HCT116 (cell line): ENCODE results near the gene RASL12.

Experiments used
- CBX3 ChIP-seq: IDR thresholded peaks from 2 replicates; pipeline ENCODE4 v1.6.1; 2012; ENCODE audit warnings: low read depth
- POLR2A ChIP-seq: IDR thresholded peaks from 2 replicates; pipeline ENCODE4 v1.7.0; 2011; ENCODE audit warnings: borderline replicate concordance; ENCODE audit not compliant: insufficient read depth, insufficient read length; ENCODE audit errors: extremely low read depth
- POLR2AphosphoS5 ChIP-seq: IDR thresholded peaks from 2 replicates; pipeline ENCODE4 v1.6.1; 2011; ENCODE audit warnings: mild to moderate bottlenecking, low read depth, low read length, moderate library complexity
- SP1 ChIP-seq: IDR thresholded peaks from 2 replicates; pipeline ENCODE4 v1.6.1; 2012; ENCODE audit warnings: low read depth
- TCF7L2 ChIP-seq: IDR thresholded peaks from 2 replicates; pipeline ENCODE4 v1.7.0; 2011; ENCODE audit warnings: borderline replicate concordance, inconsistent platforms; ENCODE audit not compliant: insufficient read depth, insufficient read length; ENCODE audit errors: extremely low read depth
- YY1 ChIP-seq: IDR thresholded peaks from 2 replicates; pipeline ENCODE4 v1.6.1; 2011; ENCODE audit warnings: low read length, low read depth, moderate library complexity, mild to moderate bottlenecking; ENCODE audit not compliant: insufficient replicate concordance; ENCODE audit errors: extremely low read depth
- TF ChIP-seq, protein P1 (sequence below), 3 experiments: fragments of 200-600 bp in 1 of 3; sonication (generic) in 1 of 3; IDR thresholded peaks in 2 of 3; conservative IDR thresholded peaks in 1 of 3; 2 replicates each; pipeline ENCODE4 v1.5.1; 2012 to 2017; ENCODE audit warnings: low read depth in 2 of 3, low read length in 2 of 3, antibody characterized with exemption in 1 of 3, borderline replicate concordance in 1 of 3, control low read depth in 1 of 3, mild to moderate bottlenecking in 1 of 3, mixed read lengths in 1 of 3, mixed run types in 1 of 3, moderate library complexity in 1 of 3; ENCODE audit not compliant: insufficient read depth in 1 of 3
- TF ChIP-seq, protein P2 (sequence below): IDR thresholded peaks from 2 replicates; pipeline ENCODE4 v1.6.1; 2012; ENCODE audit warnings: low read depth

GRCh38 chr15:65058394-65059368 is 9.1 kb downstream of the RASL12 start:
- TF ChIP-seq TCF7L2 (no peak), POLR2AphosphoS5 (no peak), YY1 (no peak), POLR2A (no peak), SP1 (no peak), CBX3 (no peak)
- TF ChIP-seq, protein P1, sequence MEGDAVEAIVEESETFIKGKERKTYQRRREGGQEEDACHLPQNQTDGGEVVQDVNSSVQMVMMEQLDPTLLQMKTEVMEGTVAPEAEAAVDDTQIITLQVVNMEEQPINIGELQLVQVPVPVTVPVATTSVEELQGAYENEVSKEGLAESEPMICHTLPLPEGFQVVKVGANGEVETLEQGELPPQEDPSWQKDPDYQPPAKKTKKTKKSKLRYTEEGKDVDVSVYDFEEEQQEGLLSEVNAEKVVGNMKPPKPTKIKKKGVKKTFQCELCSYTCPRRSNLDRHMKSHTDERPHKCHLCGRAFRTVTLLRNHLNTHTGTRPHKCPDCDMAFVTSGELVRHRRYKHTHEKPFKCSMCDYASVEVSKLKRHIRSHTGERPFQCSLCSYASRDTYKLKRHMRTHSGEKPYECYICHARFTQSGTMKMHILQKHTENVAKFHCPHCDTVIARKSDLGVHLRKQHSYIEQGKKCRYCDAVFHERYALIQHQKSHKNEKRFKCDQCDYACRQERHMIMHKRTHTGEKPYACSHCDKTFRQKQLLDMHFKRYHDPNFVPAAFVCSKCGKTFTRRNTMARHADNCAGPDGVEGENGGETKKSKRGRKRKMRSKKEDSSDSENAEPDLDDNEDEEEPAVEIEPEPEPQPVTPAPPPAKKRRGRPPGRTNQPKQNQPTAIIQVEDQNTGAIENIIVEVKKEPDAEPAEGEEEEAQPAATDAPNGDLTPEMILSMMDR (IDR thresholded peaks at IDR 0.05 in 2 of 3, conservative IDR thresholded peaks at IDR 0.05 in 1 of 3; ENCODE audit: borderline replicate concordance in 1 of 3, insufficient read depth in 1 of 3, low read depth in 2 of 3, low read length in 2 of 3), result no peak
- TF ChIP-seq, protein P2, sequence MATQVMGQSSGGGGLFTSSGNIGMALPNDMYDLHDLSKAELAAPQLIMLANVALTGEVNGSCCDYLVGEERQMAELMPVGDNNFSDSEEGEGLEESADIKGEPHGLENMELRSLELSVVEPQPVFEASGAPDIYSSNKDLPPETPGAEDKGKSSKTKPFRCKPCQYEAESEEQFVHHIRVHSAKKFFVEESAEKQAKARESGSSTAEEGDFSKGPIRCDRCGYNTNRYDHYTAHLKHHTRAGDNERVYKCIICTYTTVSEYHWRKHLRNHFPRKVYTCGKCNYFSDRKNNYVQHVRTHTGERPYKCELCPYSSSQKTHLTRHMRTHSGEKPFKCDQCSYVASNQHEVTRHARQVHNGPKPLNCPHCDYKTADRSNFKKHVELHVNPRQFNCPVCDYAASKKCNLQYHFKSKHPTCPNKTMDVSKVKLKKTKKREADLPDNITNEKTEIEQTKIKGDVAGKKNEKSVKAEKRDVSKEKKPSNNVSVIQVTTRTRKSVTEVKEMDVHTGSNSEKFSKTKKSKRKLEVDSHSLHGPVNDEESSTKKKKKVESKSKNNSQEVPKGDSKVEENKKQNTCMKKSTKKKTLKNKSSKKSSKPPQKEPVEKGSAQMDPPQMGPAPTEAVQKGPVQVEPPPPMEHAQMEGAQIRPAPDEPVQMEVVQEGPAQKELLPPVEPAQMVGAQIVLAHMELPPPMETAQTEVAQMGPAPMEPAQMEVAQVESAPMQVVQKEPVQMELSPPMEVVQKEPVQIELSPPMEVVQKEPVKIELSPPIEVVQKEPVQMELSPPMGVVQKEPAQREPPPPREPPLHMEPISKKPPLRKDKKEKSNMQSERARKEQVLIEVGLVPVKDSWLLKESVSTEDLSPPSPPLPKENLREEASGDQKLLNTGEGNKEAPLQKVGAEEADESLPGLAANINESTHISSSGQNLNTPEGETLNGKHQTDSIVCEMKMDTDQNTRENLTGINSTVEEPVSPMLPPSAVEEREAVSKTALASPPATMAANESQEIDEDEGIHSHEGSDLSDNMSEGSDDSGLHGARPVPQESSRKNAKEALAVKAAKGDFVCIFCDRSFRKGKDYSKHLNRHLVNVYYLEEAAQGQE, result no peak
